BJ (cell line): Measurements from ENCODE around the gene STX2. TPM values are rescaled to one million over a fixed set of nuclear protein-coding genes. Genes with fewer than 3 reads are reported as not detected.
A peak's percentile ranks its signal among the peaks of the same experiment; 100 is the strongest.
"Not testable (repeated sequence)": the region's sequence is repeated elsewhere in the genome, so short reads cannot be mapped to it uniquely, and the experiment has no call there.

ENCODE experiments used
- CTCF ChIA-PET: fragments of 350-600 bp; formaldehyde crosslinking; extraction: SDS; loops from one replicate; lab custom pipeline; 2021; ENCODE audit warnings: antibody characterized with exemption, inconsistent platforms; lab: Yijun Ruan, JAX
- POLR2A ChIA-PET: fragments of 300-600 bp; sonication (Branson Sonifier 250); formaldehyde crosslinking; extraction: SDS; loops from one replicate; lab custom pipeline; 2021; ENCODE audit warnings: antibody characterized with exemption; lab: Charles Lee
- DNase-seq: peaks from one replicate; pipeline ENCODE4 v3.0.0-alpha.2; 2011; ENCODE audit warnings: low read depth
- H3K27me3 ChIP-seq: 2 replicates; pipeline ENCODE4 v1.6.0; 2011; ENCODE audit warnings: low read length; ENCODE audit not compliant: control insufficient read depth, insufficient read depth
- H3K36me3 ChIP-seq: 2 replicates; pipeline ENCODE4 v1.5.1; 2011; ENCODE audit warnings: low read length; ENCODE audit not compliant: control insufficient read depth, insufficient read depth
- H3K4me3 ChIP-seq: 2 replicates; pipeline ENCODE4 v1.5.1; 2011; ENCODE audit warnings: low read depth, mild to moderate bottlenecking, control low read depth, low read length
- CTCF ChIP-seq: IDR thresholded peaks from 2 replicates; pipeline ENCODE4 v1.5.1; 2011; ENCODE audit warnings: low read depth, mild to moderate bottlenecking, control low read depth, inconsistent platforms, low read length, moderate library complexity; ENCODE audit not compliant: insufficient read depth
- polyA minus RNA-seq: library from RNA; depleted of rRNA, polyadenylated mRNA; stranded (reverse); fragments of >200 nt; gene quantifications from 2 replicates; pipeline ENCODE4 v1.2.3, GENCODE V29; 2011; rRNA and poly(A)+ RNA removed
- polyA plus RNA-seq: library from polyadenylated mRNA; depleted of rRNA; stranded (reverse); fragments of >200 nt; gene quantifications from 2 replicates; pipeline ENCODE4 v1.2.3, GENCODE V29; 2011; rRNA removed

Gene STX2
- 26.0 and 43.1 TPM in 2 replicates for polyA plus RNA-seq
- polyA minus RNA-seq, result 13.0 and 18.4 TPM in 2 replicates

- ChIA-PET CTCF (interaction anchor here (1.0 to 2.2 kb wide), 4 partner anchors 10 to 21 kb away, joined by 3 to 10 read pairs (median 4); no protein-coding TSS in a partner anchor), POLR2A (no interaction called here)
- peak; percentile 52 for TF ChIP-seq CTCF
- H3K27me3 ChIP-seq, result no peaks in the 10 kb centered on the region
- H3K4me3 ChIP-seq, result peak within 1 kb of the TSS; percentile 92
- no peak for DNase-seq
- no peaks in the 10 kb centered on the region; the same call in 1 of the 2 replicates for H3K36me3 ChIP-seq
Observed at GRCh38 chr12:130838951-130839769, at the start of gene STX2. Gene STX2 (minus strand): TSS chr12:130839250. CDS start chr12:130839099, 151 bp downstream.

GRCh38 chr12:130887190-130887589 is 48.1 kb upstream of the STX2 start:
- POLR2A ChIA-PET, H3K36me3 ChIP-seq, CTCF ChIA-PET: not testable (repeated sequence)

GRCh38 chr12:130881548-130881947 is 42.5 kb upstream of the STX2 start:
- ChIA-PET CTCF (no interaction called here), POLR2A (no interaction called here)
- TF ChIP-seq CTCF, result no peak
- DNase-seq, result no peak
- no peak overlapping the region for H3K4me3 ChIP-seq
- H3K36me3 ChIP-seq, result no peaks in the 10 kb centered on the region
- H3K27me3 ChIP-seq, result no peaks in the 10 kb centered on the region

More at GRCh38 chr12:130887190-130887589, 48.1 kb upstream of the STX2 start:
- not testable (repeated sequence) for DNase-seq, H3K27me3 ChIP-seq, H3K4me3 ChIP-seq

GRCh38 chr12:130881046-130881445 is 42.0 kb upstream of the STX2 start:
- POLR2A ChIA-PET, result no interaction called here
- no peak for TF ChIP-seq CTCF
- H3K4me3 ChIP-seq, result no peak overlapping the region
- CTCF ChIA-PET, result no interaction called here
- H3K27me3 ChIP-seq, result no peaks in the 10 kb centered on the region
- H3K36me3 ChIP-seq, result no peaks in the 10 kb centered on the region
- no peak for DNase-seq

GRCh38 chr12:130880411-130880885 is 41.4 kb upstream of the STX2 start:
- CTCF ChIA-PET, result interaction anchor here (0.6 kb wide), 1 partner anchor 939 kb away, joined by 3 read pairs; no protein-coding TSS in a partner anchor
- H3K27me3 ChIP-seq, result no peaks in the 10 kb centered on the region
- H3K36me3 ChIP-seq, result no peaks in the 10 kb centered on the region
- no peak for TF ChIP-seq CTCF
- no peak overlapping the region for H3K4me3 ChIP-seq
- DNase-seq, result no peak
- POLR2A ChIA-PET, result interaction anchor here (0.6 kb wide), 1 partner anchor 60 kb away, joined by 4 read pairs; no protein-coding TSS in a partner anchor
